ENCODE results near the gene CXCL8. TPM values are rescaled to one million over a fixed set of nuclear protein-coding genes. Genes with fewer than 3 reads are reported as not detected.
A peak's percentile ranks its signal among the peaks of the same experiment; 100 is the strongest.
"Not testable (repeated sequence)": the region's sequence is repeated elsewhere in the genome, so short reads cannot be mapped to it uniquely, and the experiment has no call there.

Gene CXCL8
- polyA plus RNA-seq (ENCODE audit: insufficient read length in 4 of 4): 1 to 10 TPM in 1 of 4 donors, under 1 TPM in 3; 0.14 to 2.1 (median 0.34) TPM

GRCh38 chr4:73740353-73740778 lies at the start of gene CXCL8:
Gene CXCL8 (plus strand): TSS chr4:73740569. CDS start chr4:73740659, 90 bp downstream.
- DNase-seq (ENCODE audit: low read depth in 4 of 4, low spot score in 2 of 4): no peak

- DNase-seq (ENCODE audit: low read depth in 4 of 4, low spot score in 2 of 4): not testable (repeated sequence)
Observed at GRCh38 chr4:73691201-73691600, 49.2 kb upstream of the CXCL8 start.

DNA sequence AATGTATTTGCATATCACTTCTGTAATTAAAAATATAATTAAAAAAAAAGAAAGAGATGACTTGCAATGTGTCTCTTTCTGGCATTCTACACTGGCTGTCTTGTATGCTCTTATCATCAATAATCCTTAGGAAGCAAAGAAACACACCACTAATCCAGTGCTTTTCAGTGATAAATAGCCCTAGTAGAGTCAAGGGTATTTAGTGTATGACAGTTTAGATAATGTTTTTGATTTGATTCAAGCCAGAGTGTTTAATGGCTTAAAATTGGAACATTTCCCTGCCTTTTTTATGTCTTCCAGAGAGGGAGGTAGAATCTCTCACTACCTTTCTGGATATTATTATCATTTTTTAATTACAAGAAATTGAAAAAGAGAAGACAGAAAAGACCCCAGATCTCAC lies 48.6 kb upstream of the CXCL8 start:
- no peak for DNase-seq (ENCODE audit: low read depth in 4 of 4, low spot score in 2 of 4)

DNA sequence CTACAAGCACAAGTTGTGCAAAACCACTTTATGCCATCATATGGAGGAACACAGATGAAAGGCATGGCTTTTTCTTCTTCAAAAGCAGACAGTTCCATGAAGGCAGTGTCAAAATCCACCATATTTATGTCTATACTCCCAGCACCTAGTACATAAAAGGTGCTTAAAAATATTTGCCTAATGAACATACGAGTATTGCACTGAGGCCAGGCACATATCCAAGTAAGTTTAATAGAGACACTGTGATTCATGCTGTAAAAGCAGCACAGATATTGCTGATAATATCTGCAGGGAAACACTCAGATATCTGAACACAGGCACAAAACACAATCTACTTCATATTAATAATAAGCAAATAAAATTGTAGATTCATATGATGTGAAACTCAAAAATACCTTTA lies 48.1 kb upstream of the CXCL8 start:
- no peak for DNase-seq (ENCODE audit: low read depth in 4 of 4, low spot score in 2 of 4)

DNA sequence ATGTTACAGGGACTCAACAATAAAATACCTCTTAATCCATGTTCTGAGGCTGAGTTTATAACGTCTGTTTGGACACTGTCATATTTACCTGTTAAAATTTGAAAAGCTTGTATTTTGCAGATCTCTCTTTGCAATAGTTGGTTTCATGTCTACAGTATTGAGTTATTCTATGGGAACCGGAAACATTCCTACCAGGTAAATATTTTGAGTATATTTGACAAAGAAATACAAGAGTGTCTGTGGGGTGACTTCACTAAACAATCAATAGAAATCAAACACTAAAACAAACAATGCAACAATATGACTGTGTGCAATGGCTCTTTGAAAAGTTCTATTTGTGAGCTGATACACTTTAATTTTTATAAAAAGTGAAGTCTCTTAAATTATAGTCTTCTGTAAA lies 47.7 kb upstream of the CXCL8 start:
- no peak for DNase-seq (ENCODE audit: low read depth in 4 of 4, low spot score in 2 of 4)

DNA sequence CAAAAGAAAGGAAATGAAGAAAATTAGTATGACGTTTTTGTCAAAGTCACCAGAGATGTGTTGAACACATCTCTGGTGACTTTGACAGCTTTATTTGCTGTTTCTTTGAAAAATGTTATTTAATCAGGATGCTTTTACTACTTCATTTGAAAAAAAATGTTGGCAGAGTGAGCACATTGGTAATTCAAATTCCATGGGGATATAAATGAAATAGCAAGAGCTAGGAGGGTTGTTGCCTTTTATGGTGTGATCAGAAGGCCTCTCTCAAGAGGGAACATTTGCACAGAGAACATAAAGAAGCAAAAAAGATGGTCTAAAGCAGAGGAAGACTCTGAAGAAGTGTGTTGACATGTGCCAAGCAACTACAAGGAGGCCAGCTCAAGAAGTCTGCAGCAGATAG lies 46.6 kb upstream of the CXCL8 start:
- DNase-seq (ENCODE audit: low read depth in 4 of 4, low spot score in 2 of 4): no peak

DNA sequence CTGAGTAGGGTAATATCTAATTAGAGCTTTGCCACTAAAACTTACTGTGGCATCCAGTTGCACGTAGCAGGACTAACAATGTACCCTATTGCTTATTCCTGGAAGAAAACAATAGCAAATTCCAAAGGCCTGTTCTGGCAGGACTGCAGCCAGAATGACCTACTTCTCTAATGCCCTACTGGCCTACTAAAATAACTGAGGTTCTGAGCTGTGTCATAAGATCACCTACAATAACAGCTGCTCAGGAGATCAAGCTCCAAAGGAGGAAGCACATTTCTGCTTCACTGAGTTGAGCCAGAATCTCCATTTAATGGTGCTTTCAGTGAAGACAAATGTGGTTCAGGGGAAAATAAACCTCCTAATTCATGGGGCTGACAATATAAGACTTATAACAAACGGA lies 42.2 kb upstream of the CXCL8 start:
- peak in 3 of 4 donors; percentile 15 to 52 (median 48) for DNase-seq (ENCODE audit: low read depth in 4 of 4, low spot score in 2 of 4)

GRCh38 chr4:73701116-73701515 lies 39.3 kb upstream of the CXCL8 start:
- no peak for DNase-seq (ENCODE audit: low read depth in 4 of 4, low spot score in 2 of 4)

DNA sequence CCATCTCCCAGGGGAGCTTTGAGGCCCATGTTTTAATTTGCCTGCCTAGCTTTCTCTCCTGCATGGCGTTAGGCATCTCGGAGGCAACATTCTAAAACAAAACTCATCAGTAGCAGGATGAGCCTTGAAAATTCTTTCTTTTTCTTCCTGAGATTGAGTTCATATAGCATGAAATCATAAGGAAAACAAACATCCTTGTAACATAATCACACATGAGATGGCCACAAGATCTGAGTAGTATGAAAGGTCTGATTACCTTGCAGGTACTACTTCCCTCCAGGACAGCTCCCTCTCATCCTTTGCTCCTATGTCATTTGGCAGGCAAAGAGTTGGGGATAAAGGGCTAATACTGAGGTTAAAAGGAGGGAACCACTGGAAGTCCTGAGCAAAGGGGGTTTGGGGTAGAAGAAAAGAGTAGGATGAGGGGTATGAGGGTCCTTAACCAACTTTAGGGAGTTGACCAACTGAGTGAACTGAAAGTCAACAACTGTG lies 37.5 kb upstream of the CXCL8 start:
- no peak for DNase-seq (ENCODE audit: low read depth in 4 of 4, low spot score in 2 of 4)

GRCh38 chr4:73703320-73703719 lies 37.0 kb upstream of the CXCL8 start:
- DNase-seq (ENCODE audit: low read depth in 4 of 4, low spot score in 2 of 4): no peak

DNA sequence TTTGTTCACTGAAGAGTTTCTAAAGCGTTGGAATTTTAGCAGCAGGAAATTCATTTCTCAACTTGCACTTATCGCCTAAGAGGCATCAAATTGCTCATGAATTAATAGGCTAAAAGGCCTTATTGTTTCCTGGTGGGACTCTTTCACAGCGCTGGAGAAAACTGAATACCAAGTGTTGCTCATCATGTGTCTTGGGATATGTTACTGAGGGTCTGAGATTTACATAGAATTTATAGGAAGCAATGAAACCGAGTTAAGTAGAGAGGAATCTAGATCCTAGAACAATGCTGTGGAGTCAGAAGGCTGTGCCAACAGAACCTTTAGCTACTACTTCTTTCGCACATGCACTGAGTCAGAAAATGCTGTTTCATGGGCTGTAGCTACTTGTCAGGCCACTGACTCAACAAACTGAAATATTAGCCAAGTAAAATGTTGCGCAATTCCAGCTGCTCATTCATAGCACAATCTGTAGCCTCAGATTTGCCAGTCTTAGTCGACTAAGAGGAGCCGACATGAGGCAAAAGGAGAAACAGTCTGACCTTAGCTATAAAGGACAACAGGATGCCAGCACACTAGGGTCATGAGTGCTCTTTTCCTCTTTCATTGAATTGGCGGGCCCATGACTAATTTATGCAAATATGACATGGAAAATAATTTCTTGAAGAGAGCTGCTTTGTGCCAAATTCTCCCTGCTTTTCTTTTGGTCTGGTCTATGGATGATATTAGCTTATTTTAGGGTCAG lies 35.9 kb upstream of the CXCL8 start:
- no peak for DNase-seq (ENCODE audit: low read depth in 4 of 4, low spot score in 2 of 4)

GRCh38 chr4:73705056-73705432 lies 35.3 kb upstream of the CXCL8 start:
- no peak for DNase-seq (ENCODE audit: low read depth in 4 of 4, low spot score in 2 of 4)

GRCh38 chr4:73705721-73706120 lies 34.6 kb upstream of the CXCL8 start:
- DNase-seq (ENCODE audit: low read depth in 4 of 4, low spot score in 2 of 4): no peak

DNA sequence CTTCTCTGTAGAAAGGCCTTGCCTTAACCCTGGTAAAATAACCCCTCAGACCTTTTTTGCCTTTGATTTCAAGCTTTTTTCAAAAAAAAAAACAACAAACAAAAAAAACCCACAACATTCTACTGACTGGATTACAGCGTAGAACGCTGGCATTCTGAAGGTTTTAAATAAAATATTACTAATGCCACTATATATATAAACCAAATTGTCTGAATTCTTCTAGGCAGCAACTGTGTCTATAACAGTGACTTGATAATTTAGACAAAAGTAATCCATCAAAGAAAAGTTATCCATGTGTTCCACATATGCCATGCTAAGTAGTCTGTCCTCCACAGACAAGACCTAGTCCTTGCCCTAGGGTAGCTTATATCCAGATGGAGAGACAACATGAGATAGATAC lies 33.6 kb upstream of the CXCL8 start:
- no peak for DNase-seq (ENCODE audit: low read depth in 4 of 4, low spot score in 2 of 4)

DNA sequence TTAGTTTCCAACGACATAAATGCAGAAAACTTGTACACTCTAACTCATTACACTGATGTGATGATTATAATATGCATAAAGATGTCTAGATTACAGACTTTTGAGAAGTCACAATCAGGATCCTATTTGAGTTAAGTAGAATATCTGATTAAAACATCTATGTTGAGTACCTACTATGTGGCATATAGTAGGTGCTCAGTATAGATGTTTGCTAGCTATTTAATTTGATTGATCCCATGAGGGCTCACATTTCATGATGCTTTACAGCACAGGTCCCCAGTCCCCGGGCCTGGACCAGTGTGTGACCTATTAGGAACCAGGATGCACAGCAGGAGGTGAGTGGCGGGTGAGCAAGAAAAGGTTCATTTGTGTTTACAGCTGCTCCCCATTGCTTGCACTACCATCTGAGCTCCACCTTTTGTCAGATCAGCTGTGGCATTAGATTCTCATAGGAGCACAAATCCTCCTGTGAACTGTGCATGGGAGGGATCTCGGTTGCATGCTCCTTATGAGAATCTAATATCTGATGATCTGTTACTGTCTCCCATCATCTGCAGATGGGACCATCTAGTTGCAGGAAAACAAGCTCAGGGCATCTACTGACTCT lies 33.0 kb upstream of the CXCL8 start:
- no peak for DNase-seq (ENCODE audit: low read depth in 4 of 4, low spot score in 2 of 4)

- no peak for DNase-seq (ENCODE audit: low read depth in 4 of 4, low spot score in 2 of 4)
Observed at GRCh38 chr4:73707918-73708577, 32.3 kb upstream of the CXCL8 start.

GRCh38 chr4:73709451-73710033 lies 30.8 kb upstream of the CXCL8 start:
- no peak for DNase-seq (ENCODE audit: low read depth in 4 of 4, low spot score in 2 of 4)

- DNase-seq (ENCODE audit: low read depth in 4 of 4, low spot score in 2 of 4): no peak
Observed at GRCh38 chr4:73710094-73710493, 30.3 kb upstream of the CXCL8 start.

- DNase-seq (ENCODE audit: low read depth in 4 of 4, low spot score in 2 of 4): no peak
Observed at GRCh38 chr4:73711989-73712388, 28.4 kb upstream of the CXCL8 start.

DNA sequence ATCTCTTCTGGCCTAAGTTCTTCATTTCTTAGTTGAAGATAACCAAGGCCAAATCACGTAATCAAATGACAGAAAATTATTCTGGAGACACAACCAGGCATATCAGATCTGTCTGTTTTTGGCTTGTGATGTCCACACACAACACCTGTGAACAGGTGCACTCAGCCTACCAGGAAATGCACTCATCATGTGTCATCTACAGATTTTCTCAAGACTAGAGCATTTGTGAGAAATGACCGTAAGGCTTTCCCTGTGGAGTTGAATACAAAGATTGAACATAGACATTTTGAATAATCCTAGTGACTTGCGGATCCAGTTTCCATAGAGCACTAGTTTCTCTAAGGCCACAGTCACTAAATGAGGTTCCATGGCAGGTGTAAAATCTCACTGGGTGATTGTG lies 26.7 kb upstream of the CXCL8 start:
- DNase-seq (ENCODE audit: low read depth in 4 of 4, low spot score in 2 of 4): no peak

GRCh38 chr4:73714647-73715046 lies 25.7 kb upstream of the CXCL8 start:
- DNase-seq (ENCODE audit: low read depth in 4 of 4, low spot score in 2 of 4): no peak
